Measurements from ENCODE around the gene PDZK1IP1.
"Not testable (repeated sequence)": the region's sequence is repeated elsewhere in the genome, so short reads cannot be mapped to it uniquely, and the experiment has no call there.

Gene PDZK1IP1

DNA sequence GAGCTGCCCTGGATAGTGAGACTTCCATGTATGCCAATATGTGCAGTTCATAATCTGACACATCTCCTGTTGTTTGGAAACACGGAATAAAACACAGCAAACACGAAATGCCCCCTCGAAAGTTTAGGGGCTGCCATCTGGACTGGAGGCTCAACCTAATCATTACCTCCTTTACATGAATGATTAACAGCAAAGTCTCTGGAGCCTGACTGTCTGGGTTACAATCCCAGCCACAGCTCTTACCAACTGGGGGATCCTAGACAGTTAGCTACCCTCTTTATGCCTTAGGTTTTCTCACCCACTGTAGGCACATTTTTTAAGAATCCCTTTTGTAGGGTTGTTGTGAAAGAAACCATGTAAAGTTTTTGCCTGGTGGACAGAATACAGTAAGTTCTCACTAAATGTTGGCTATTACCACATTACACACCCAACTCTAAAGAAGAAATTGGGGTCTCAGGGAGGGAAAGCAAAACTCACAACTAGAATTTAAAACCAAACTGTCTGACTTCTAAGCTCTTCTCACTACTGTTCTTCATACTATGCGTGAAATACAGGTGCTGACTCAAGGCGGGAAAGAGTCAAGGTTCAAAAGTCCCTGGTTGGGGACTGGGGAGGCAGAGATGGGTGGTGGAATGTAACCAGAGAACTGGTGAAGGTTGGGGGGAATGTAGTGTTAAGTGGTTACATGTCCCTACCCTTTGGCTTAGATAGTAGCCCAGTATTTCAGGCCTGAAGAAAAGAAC is 28.4 kb downstream of the PDZK1IP1 start:
- DNase-seq (no peak), ATAC-seq (ENCODE audit: insufficient read depth, low read depth) (no peak)
- H3K27me3 ChIP-seq (ENCODE audit: insufficient read depth, low read length, poor library complexity) = peaks cover 3% of the 10 kb centered on the region
- H3K4me1 ChIP-seq (ENCODE audit: insufficient read depth, low read length) = no peaks in the 10 kb centered on the region
- H3K79me2 ChIP-seq (ENCODE audit: insufficient read depth, low read length) = no peaks in the 10 kb centered on the region
- H3K36me3 ChIP-seq (ENCODE audit: insufficient read depth, low read length) = no peaks in the 10 kb centered on the region
- H3K9me3 ChIP-seq (ENCODE audit: insufficient read depth, low read length, severe bottlenecking) = no peaks in the 10 kb centered on the region
- H3K4me3 ChIP-seq (ENCODE audit: low read depth in 1 of 2, low read length in 2 of 2) = no peak overlapping the region
- no peak overlapping the region for H3K4me2 ChIP-seq (ENCODE audit: insufficient read depth, low read length)
- H2AFZ ChIP-seq (ENCODE audit: low read depth, low read length) = no peak overlapping the region
- H3K9ac ChIP-seq (ENCODE audit: low read depth, low read length) = no peak overlapping the region
- H4K20me1 ChIP-seq (ENCODE audit: insufficient read depth, low read length) = no peaks in the 10 kb centered on the region
- TF ChIP-seq, protein P1, sequence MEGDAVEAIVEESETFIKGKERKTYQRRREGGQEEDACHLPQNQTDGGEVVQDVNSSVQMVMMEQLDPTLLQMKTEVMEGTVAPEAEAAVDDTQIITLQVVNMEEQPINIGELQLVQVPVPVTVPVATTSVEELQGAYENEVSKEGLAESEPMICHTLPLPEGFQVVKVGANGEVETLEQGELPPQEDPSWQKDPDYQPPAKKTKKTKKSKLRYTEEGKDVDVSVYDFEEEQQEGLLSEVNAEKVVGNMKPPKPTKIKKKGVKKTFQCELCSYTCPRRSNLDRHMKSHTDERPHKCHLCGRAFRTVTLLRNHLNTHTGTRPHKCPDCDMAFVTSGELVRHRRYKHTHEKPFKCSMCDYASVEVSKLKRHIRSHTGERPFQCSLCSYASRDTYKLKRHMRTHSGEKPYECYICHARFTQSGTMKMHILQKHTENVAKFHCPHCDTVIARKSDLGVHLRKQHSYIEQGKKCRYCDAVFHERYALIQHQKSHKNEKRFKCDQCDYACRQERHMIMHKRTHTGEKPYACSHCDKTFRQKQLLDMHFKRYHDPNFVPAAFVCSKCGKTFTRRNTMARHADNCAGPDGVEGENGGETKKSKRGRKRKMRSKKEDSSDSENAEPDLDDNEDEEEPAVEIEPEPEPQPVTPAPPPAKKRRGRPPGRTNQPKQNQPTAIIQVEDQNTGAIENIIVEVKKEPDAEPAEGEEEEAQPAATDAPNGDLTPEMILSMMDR (IDR thresholded peaks at IDR 0.05; ENCODE audit: borderline replicate concordance, extremely low read depth, low read length, poor library complexity, severe bottlenecking) = no peak
- TF ChIP-seq EZH2 (IDR thresholded peaks at IDR 0.05; ENCODE audit: borderline replicate concordance, low read depth, low read length, severe bottlenecking) = no peak
- no peak overlapping the region for H3K27ac ChIP-seq (ENCODE audit: low read length)

DNA sequence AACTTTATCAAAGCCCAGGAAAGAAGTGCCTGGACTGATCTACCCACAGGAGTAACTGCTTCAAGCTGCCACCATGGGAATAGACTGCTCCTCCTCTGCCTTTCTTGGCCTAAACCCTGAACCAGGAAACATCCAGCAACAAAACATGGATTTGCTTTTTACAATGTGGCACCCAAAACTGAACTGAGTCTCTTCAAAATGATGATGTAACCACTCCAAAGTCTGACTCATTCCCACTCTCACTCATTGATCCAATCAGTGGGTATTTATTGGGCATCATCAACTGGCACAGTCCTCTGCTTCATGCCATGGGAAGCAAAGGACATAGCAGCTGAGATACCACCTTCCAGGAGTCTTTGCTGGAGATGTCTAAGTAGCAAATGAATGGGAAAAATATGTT is 29.1 kb downstream of the PDZK1IP1 start:
- DNase-seq (no peak), ATAC-seq (ENCODE audit: insufficient read depth, low read depth) (no peak)
- H3K4me3 ChIP-seq (ENCODE audit: low read depth in 1 of 2, low read length in 2 of 2) = no peak overlapping the region
- no peaks in the 10 kb centered on the region for H3K4me1 ChIP-seq (ENCODE audit: insufficient read depth, low read length)
- H3K9ac ChIP-seq (ENCODE audit: low read depth, low read length) = no peak overlapping the region
- TF ChIP-seq EZH2 (IDR thresholded peaks at IDR 0.05; ENCODE audit: borderline replicate concordance, low read depth, low read length, severe bottlenecking) = no peak
- TF ChIP-seq, protein P1 (IDR thresholded peaks at IDR 0.05; ENCODE audit: borderline replicate concordance, extremely low read depth, low read length, poor library complexity, severe bottlenecking) = no peak
- H3K4me2 ChIP-seq (ENCODE audit: insufficient read depth, low read length) = no peak overlapping the region
- H3K79me2 ChIP-seq (ENCODE audit: insufficient read depth, low read length) = no peaks in the 10 kb centered on the region
- no peak overlapping the region for H3K27ac ChIP-seq (ENCODE audit: low read length)
- no peaks in the 10 kb centered on the region for H4K20me1 ChIP-seq (ENCODE audit: insufficient read depth, low read length)
- H3K9me3 ChIP-seq (ENCODE audit: insufficient read depth, low read length, severe bottlenecking) = no peaks in the 10 kb centered on the region
- H3K27me3 ChIP-seq (ENCODE audit: insufficient read depth, low read length, poor library complexity) = peaks cover 3% of the 10 kb centered on the region
- no peak overlapping the region for H2AFZ ChIP-seq (ENCODE audit: low read depth, low read length)
- no peaks in the 10 kb centered on the region for H3K36me3 ChIP-seq (ENCODE audit: insufficient read depth, low read length)

DNA sequence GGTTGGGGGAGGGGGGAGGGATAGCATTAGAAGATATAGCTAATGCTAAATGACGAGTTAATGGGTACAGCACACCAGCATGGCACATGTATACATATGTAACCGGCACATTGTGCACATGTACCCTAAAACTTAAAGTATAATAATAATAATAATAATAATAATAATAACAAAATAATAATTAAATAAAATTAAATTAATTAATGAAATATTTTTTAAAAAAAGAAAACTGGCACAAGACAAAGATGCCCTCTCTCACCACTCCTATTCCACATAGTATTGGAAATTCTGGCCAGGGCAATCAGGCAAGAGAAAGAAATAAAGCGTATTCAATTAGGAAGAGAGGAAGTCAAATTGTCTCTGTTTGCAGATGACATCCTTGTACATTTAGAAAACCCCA is 31.9 kb downstream of the PDZK1IP1 start:
- not testable (repeated sequence) for H3K27me3 ChIP-seq (ENCODE audit: insufficient read depth, low read length, poor library complexity); H3K9ac ChIP-seq (ENCODE audit: low read depth, low read length); ATAC-seq (ENCODE audit: insufficient read depth, low read depth); H3K4me1 ChIP-seq (ENCODE audit: insufficient read depth, low read length); H3K4me3 ChIP-seq (ENCODE audit: low read depth in 1 of 2, low read length in 2 of 2); DNase-seq; H3K4me2 ChIP-seq (ENCODE audit: insufficient read depth, low read length); H3K9me3 ChIP-seq (ENCODE audit: insufficient read depth, low read length, severe bottlenecking); H3K27ac ChIP-seq (ENCODE audit: low read length); H4K20me1 ChIP-seq (ENCODE audit: insufficient read depth, low read length); H3K79me2 ChIP-seq (ENCODE audit: insufficient read depth, low read length); H2AFZ ChIP-seq (ENCODE audit: low read depth, low read length); H3K36me3 ChIP-seq (ENCODE audit: insufficient read depth, low read length)

DNA sequence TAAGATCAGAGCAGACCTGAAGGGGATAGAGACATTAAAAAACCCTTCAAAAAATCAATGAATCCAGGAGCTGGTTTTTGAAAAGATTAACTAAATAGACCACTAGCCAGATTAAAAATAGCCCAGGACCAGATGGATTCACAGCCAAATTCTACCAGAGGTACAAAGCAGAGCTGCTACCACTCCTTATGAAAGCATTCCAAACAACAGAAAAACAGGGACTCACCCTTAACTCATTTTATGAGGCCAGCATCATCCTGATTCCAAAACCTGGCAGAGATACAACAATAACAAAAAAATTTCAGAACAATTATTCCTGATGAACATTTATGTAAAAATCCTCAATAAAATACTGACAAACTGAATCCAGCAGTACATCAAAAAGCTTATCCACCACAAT is 33.4 kb downstream of the PDZK1IP1 start:
- H3K4me3 ChIP-seq (ENCODE audit: low read depth in 1 of 2, low read length in 2 of 2); ATAC-seq (ENCODE audit: insufficient read depth, low read depth); H4K20me1 ChIP-seq (ENCODE audit: insufficient read depth, low read length); H3K27ac ChIP-seq (ENCODE audit: low read length); H3K27me3 ChIP-seq (ENCODE audit: insufficient read depth, low read length, poor library complexity); H3K9ac ChIP-seq (ENCODE audit: low read depth, low read length); H3K79me2 ChIP-seq (ENCODE audit: insufficient read depth, low read length); DNase-seq; H3K4me1 ChIP-seq (ENCODE audit: insufficient read depth, low read length); H2AFZ ChIP-seq (ENCODE audit: low read depth, low read length); H3K36me3 ChIP-seq (ENCODE audit: insufficient read depth, low read length); H3K4me2 ChIP-seq (ENCODE audit: insufficient read depth, low read length); H3K9me3 ChIP-seq (ENCODE audit: insufficient read depth, low read length, severe bottlenecking): not testable (repeated sequence)

DNA sequence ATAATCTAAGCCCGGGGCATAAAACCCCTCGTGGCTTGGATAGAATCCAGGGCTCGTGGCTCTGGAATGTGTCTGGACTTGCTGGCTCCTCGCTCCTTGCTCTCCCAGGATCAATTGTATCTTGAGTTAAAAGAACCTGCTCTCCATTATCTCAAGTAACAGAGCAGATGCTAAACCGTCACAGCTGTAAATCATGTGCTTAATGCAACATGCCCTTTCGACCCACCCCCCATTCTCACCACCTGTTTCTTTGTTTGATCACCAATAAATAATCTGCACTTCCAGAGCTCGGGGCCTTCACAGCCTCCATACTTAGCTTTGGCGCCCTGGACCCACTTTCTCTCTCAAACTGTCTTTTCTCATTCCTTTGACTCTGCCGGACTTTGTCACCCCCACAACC is 40.7 kb downstream of the PDZK1IP1 start:
- not testable (repeated sequence) for H3K27me3 ChIP-seq (ENCODE audit: insufficient read depth, low read length, poor library complexity); H2AFZ ChIP-seq (ENCODE audit: low read depth, low read length); H3K4me3 ChIP-seq (ENCODE audit: low read depth in 1 of 2, low read length in 2 of 2); H3K27ac ChIP-seq (ENCODE audit: low read length); ATAC-seq (ENCODE audit: insufficient read depth, low read depth); H4K20me1 ChIP-seq (ENCODE audit: insufficient read depth, low read length); H3K4me1 ChIP-seq (ENCODE audit: insufficient read depth, low read length); DNase-seq; H3K4me2 ChIP-seq (ENCODE audit: insufficient read depth, low read length); H3K79me2 ChIP-seq (ENCODE audit: insufficient read depth, low read length); H3K9me3 ChIP-seq (ENCODE audit: insufficient read depth, low read length, severe bottlenecking); H3K36me3 ChIP-seq (ENCODE audit: insufficient read depth, low read length); H3K9ac ChIP-seq (ENCODE audit: low read depth, low read length)

All from DND-41 (cell line).